GM23338 (cell line): ENCODE data around the gene METTL18.

Experiments used
- CREB1 ChIP-seq: fragments of 250-450 bp; sonication (Bioruptor Pico); IDR thresholded peaks from 2 replicates; pipeline ENCODE4 v1.5.0; 2020; ENCODE audit warnings: low read depth, mild to moderate bottlenecking, moderate library complexity
- EZH2 ChIP-seq: fragments of 200-600 bp; sonication (generic); IDR thresholded peaks from one replicate; pipeline ENCODE4 v1.8.0; 2017; ENCODE audit warnings: antibody characterized with exemption, mild to moderate bottlenecking, low read depth; ENCODE audit not compliant: unreplicated experiment
- EZH2phosphoT487 ChIP-seq: fragments of 200-600 bp; sonication (generic); IDR thresholded peaks from one replicate; pipeline ENCODE4 v1.8.1; 2018; ENCODE audit warnings: antibody characterized with exemption; ENCODE audit not compliant: unreplicated experiment
- REST ChIP-seq: IDR thresholded peaks from one replicate; pipeline ENCODE4 v1.6.1; 2018; ENCODE audit warnings: antibody characterized with exemption; ENCODE audit not compliant: unreplicated experiment
- STAT1 ChIP-seq: IDR thresholded peaks from one replicate; pipeline ENCODE4 v1.6.1; 2016; ENCODE audit warnings: antibody characterized with exemption; ENCODE audit not compliant: unreplicated experiment
- TF ChIP-seq, protein P1 (sequence below), 2 experiments: fragments of 200-600 bp in 1 of 2; sonication (generic) in 1 of 2; conservative IDR thresholded peaks; 2 replicates each; pipeline versions ENCODE4 v1.5.1 to v1.6.1; 2016 to 2017; ENCODE audit warnings: antibody characterized with exemption in 2 of 2, low read depth in 2 of 2, mild to moderate bottlenecking in 2 of 2, moderate library complexity in 1 of 2

GRCh38 chr1:169809370-169810095 lies 14.8 kb upstream of the METTL18 start:
- TF ChIP-seq, protein P1, sequence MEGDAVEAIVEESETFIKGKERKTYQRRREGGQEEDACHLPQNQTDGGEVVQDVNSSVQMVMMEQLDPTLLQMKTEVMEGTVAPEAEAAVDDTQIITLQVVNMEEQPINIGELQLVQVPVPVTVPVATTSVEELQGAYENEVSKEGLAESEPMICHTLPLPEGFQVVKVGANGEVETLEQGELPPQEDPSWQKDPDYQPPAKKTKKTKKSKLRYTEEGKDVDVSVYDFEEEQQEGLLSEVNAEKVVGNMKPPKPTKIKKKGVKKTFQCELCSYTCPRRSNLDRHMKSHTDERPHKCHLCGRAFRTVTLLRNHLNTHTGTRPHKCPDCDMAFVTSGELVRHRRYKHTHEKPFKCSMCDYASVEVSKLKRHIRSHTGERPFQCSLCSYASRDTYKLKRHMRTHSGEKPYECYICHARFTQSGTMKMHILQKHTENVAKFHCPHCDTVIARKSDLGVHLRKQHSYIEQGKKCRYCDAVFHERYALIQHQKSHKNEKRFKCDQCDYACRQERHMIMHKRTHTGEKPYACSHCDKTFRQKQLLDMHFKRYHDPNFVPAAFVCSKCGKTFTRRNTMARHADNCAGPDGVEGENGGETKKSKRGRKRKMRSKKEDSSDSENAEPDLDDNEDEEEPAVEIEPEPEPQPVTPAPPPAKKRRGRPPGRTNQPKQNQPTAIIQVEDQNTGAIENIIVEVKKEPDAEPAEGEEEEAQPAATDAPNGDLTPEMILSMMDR (conservative IDR thresholded peaks at IDR 0.05; ENCODE audit: low read depth in 2 of 2) = peak; percentile 55 to 68
- TF ChIP-seq STAT1 (no peak), EZH2phosphoT487 (no peak), CREB1 (no peak), EZH2 (no peak), REST (no peak)
